IMR-90 (cell line): ENCODE results near the gene KCNQ1. TPM values are rescaled to one million over a fixed set of nuclear protein-coding genes. Genes with fewer than 3 reads are reported as not detected.
A peak's percentile ranks its signal among the peaks of the same experiment; 100 is the strongest.

Experiments
- ATAC-seq: fragments of 200-7000 bp; cut with Tn5 transposase; 2 replicates; pipeline ENCODE4 v1.9.1; 2020; ENCODE audit warnings: low read depth, mild to moderate bottlenecking, moderate library complexity
- BruUV-seq: library from RNA; stranded (reverse); fragments of 400-500 nt; replicated peaks from 2 replicates; lab custom pipeline; 2021; lab: Mats Ljungman, UMichigan
- CTCF ChIA-PET: fragments of 300-600 bp; formaldehyde crosslinking; extraction: SDS; loops from one replicate; lab custom pipeline; 2021; ENCODE audit warnings: antibody characterized with exemption; lab: Yijun Ruan, JAX
- POLR2A ChIA-PET: fragments of 300-600 bp; sonication (Branson Sonifier 250); formaldehyde crosslinking; loops from one replicate; lab custom pipeline; 2022; ENCODE audit warnings: antibody characterized with exemption; ENCODE audit not compliant: unreplicated experiment; lab: Charles Lee
- DNase-seq: peaks from one replicate; pipeline ENCODE4 v3.0.0; 2013
- H2AFZ ChIP-seq: replicated peaks from 2 replicates; pipeline ENCODE3; 2013; ENCODE audit warnings: low read length, mild to moderate bottlenecking; ENCODE audit not compliant: poor library complexity
- H2AK5ac ChIP-seq: 2 replicates; pipeline ENCODE4 v1.6.1; 2013; ENCODE audit warnings: low read depth, low read length, inconsistent platforms
- H2AK9ac ChIP-seq: replicated peaks from 2 replicates; pipeline ENCODE3; 2013; ENCODE audit warnings: mild to moderate bottlenecking, low read depth, low read length, moderate library complexity; ENCODE audit not compliant: poor library complexity
- H2BK120ac ChIP-seq: 2 replicates; pipeline ENCODE4 v1.6.1; 2013; ENCODE audit warnings: low read depth, low read length, inconsistent platforms
- H2BK15ac ChIP-seq: 3 replicates; pipeline ENCODE4 v1.6.1; 2013; ENCODE audit warnings: low read depth, low read length, inconsistent platforms
- H2BK20ac ChIP-seq: 2 replicates; pipeline ENCODE4 v1.6.1; 2013; ENCODE audit warnings: low read depth, mild to moderate bottlenecking, inconsistent platforms, low read length, moderate library complexity
- H2BK5ac ChIP-seq: 2 replicates; pipeline ENCODE4 v1.6.1; 2013; ENCODE audit warnings: mild to moderate bottlenecking, low read depth, low read length, inconsistent platforms; ENCODE audit not compliant: poor library complexity, severe bottlenecking
- H3K14ac ChIP-seq: replicated peaks from 2 replicates; pipeline ENCODE4 v1.6.1; 2013; ENCODE audit warnings: low read depth, low read length, inconsistent platforms
- H3K18ac ChIP-seq: 2 replicates; pipeline ENCODE4 v1.6.1; 2013; ENCODE audit warnings: low read depth, low read length, control low read depth
- H3K23ac ChIP-seq: 2 replicates; pipeline ENCODE4 v1.6.1; 2013; ENCODE audit warnings: low read depth, low read length, inconsistent platforms
- H3K27ac ChIP-seq: 2 replicates; pipeline ENCODE4 v1.5.1; 2013; ENCODE audit warnings: mild to moderate bottlenecking, control low read depth, low read length; ENCODE audit not compliant: insufficient read depth
- H3K27me3 ChIP-seq: 2 replicates; pipeline ENCODE4 v1.6.1; 2013; ENCODE audit warnings: low read length; ENCODE audit not compliant: control insufficient read depth, insufficient read depth
- H3K36me3 ChIP-seq: 2 replicates; pipeline ENCODE4 v1.6.1; 2013; ENCODE audit warnings: low read length, mixed read lengths; ENCODE audit not compliant: control insufficient read depth, insufficient read depth
- H3K4ac ChIP-seq: 2 replicates; pipeline ENCODE4 v1.6.1; 2013; ENCODE audit warnings: low read depth, low read length, inconsistent platforms
- H3K4me1 ChIP-seq: 2 replicates; pipeline ENCODE4 v1.6.1; 2013; ENCODE audit warnings: low read length, mixed read lengths; ENCODE audit not compliant: control insufficient read depth, insufficient read depth
- H3K4me2 ChIP-seq: 2 replicates; pipeline ENCODE4 v1.6.1; 2013; ENCODE audit warnings: low read depth, mild to moderate bottlenecking, control low read depth, low read length, moderate library complexity
- H3K4me3 ChIP-seq: 2 replicates; pipeline ENCODE4 v1.5.1; 2013; ENCODE audit warnings: low read depth, mild to moderate bottlenecking, control low read depth, low read length, moderate library complexity; ENCODE audit not compliant: insufficient read depth
- H3K56ac ChIP-seq: 2 replicates; pipeline ENCODE4 v1.6.1; 2013; ENCODE audit warnings: low read length, inconsistent platforms; ENCODE audit not compliant: insufficient read depth; ENCODE audit errors: extremely low read depth
- H3K79me1 ChIP-seq, 2 experiments: 2 replicates each; pipeline ENCODE4 v1.6.1; 2013; ENCODE audit warnings: low read length in 2 of 2, inconsistent platforms in 1 of 2, low read depth in 1 of 2
- H3K9ac ChIP-seq: 2 replicates; pipeline ENCODE4 v1.6.1; 2013; ENCODE audit warnings: low read depth, low read length, control low read depth
- H3K9me1 ChIP-seq: 2 replicates; pipeline ENCODE4 v1.6.1; 2013; ENCODE audit warnings: low read length, inconsistent platforms; ENCODE audit not compliant: insufficient read depth
- H3K9me3 ChIP-seq: 2 replicates; pipeline ENCODE4 v1.6.1; 2013; ENCODE audit warnings: low read length; ENCODE audit not compliant: control insufficient read depth, insufficient read depth
- H4K20me1 ChIP-seq: 2 replicates; pipeline ENCODE4 v1.6.1; 2013; ENCODE audit warnings: low read length, inconsistent platforms; ENCODE audit not compliant: insufficient read depth
- H4K5ac ChIP-seq: 2 replicates; pipeline ENCODE4 v1.6.1; 2013; ENCODE audit warnings: mild to moderate bottlenecking, low read depth, low read length, control low read depth
- H4K8ac ChIP-seq, 2 experiments: 2 replicates each; pipeline ENCODE4 v1.6.1; 2013; ENCODE audit warnings: low read depth in 2 of 2, low read length in 2 of 2, control low read depth in 1 of 2, inconsistent platforms in 1 of 2
- H4K91ac ChIP-seq: 2 replicates; pipeline ENCODE4 v1.6.1; 2013; ENCODE audit warnings: low read depth, low read length, inconsistent platforms; ENCODE audit not compliant: insufficient read depth
- BHLHE40 ChIP-seq: fragments of 150-350 bp; IDR thresholded peaks from 2 replicates; pipeline ENCODE4 v1.6.1; 2016; ENCODE audit warnings: mild to moderate bottlenecking, low read depth, low read length
- CEBPB ChIP-seq: IDR thresholded peaks from 2 replicates; pipeline ENCODE4 v1.6.1; 2012; ENCODE audit warnings: low read depth, low read length, improper control_type of control experiment
- CHD1 ChIP-seq: IDR thresholded peaks from 2 replicates; pipeline ENCODE4 v1.6.1; 2012; ENCODE audit warnings: low read depth, low read length, improper control_type of control experiment
- FOS ChIP-seq: fragments of 150-350 bp; IDR thresholded peaks from 2 replicates; pipeline ENCODE4 v1.6.1; 2016; ENCODE audit warnings: low read depth, low read length
- MAFK ChIP-seq: IDR thresholded peaks from 2 replicates; pipeline ENCODE4 v1.6.1; 2012; ENCODE audit warnings: low read depth, low read length, improper control_type of control experiment
- MAZ ChIP-seq: IDR thresholded peaks from 2 replicates; pipeline ENCODE4 v1.6.1; 2012; ENCODE audit warnings: low read depth, mild to moderate bottlenecking, low read length, improper control_type of control experiment, moderate library complexity, borderline replicate concordance
- MXI1 ChIP-seq: IDR thresholded peaks from 2 replicates; pipeline ENCODE4 v1.6.1; 2012; ENCODE audit warnings: low read depth, mild to moderate bottlenecking, low read length, moderate library complexity, borderline replicate concordance
- NFE2L2 ChIP-seq: fragments of 150-350 bp; IDR thresholded peaks from 2 replicates; pipeline ENCODE4 v1.6.1; 2016; ENCODE audit warnings: low read depth, mild to moderate bottlenecking, low read length
- POLR2A ChIP-seq: IDR thresholded peaks from 2 replicates; pipeline ENCODE4 v1.6.1; 2012; ENCODE audit warnings: mild to moderate bottlenecking, low read depth, low read length
- RAD21 ChIP-seq: IDR thresholded peaks from 2 replicates; pipeline ENCODE4 v1.6.1; 2012; ENCODE audit warnings: low read length, improper control_type of control experiment
- RCOR1 ChIP-seq: IDR thresholded peaks from 2 replicates; pipeline ENCODE4 v1.6.1; 2012; ENCODE audit warnings: mild to moderate bottlenecking, low read length, improper control_type of control experiment; ENCODE audit not compliant: insufficient replicate concordance
- RFX5 ChIP-seq: IDR thresholded peaks from 2 replicates; pipeline ENCODE4 v1.8.0; 2012; ENCODE audit warnings: low read depth, mild to moderate bottlenecking, low read length, moderate library complexity
- SMC3 ChIP-seq: fragments of 150-350 bp; IDR thresholded peaks from 2 replicates; pipeline ENCODE4 v1.6.1; 2016; ENCODE audit warnings: low read depth, mild to moderate bottlenecking, antibody characterized with exemption, low read length, moderate library complexity
- USF2 ChIP-seq: fragments of 150-350 bp; IDR thresholded peaks from 2 replicates; pipeline ENCODE4 v1.6.1; 2017; ENCODE audit warnings: mild to moderate bottlenecking, antibody characterized with exemption, low read length, low read depth
- WGBS, 2 experiments: methylation state at CpG; one replicate each; pipeline versions ENCODE4 v1.1.5 to v1.1.7; 2013; ENCODE audit warnings: missing lambda C conversion rate in 2 of 2; ENCODE audit not compliant: insufficient read length in 1 of 2; ENCODE audit errors: extremely low coverage in 2 of 2; 5-methylcytosine and 5-hydroxymethylcytosine counted together
- dilution Hi-C: fragments of 300-500 bp; cut with HindIII; formaldehyde crosslinking; loops from one replicate; pipeline ENCODE4 v1.14.3; 2018; ENCODE audit warnings: low sequenced_read_pairs; ENCODE audit not compliant: unreplicated experiment
- in situ Hi-C: fragments of 300-500 bp; cut with MboI; formaldehyde crosslinking; loops from 3 replicates; pipeline ENCODE4 v1.14.3; 2019; ENCODE audit warnings: low sequenced_read_pairs, inconsistent platforms, mixed read lengths
- intact Hi-C: fragments of 100-400 bp; cut with micrococcal nuclease; formaldehyde crosslinking; loops from 2 replicates; pipeline ENCODE4 v1.10.0; 2022
- polyA plus RNA-seq, 3 experiments: library from polyadenylated mRNA; depleted of rRNA; stranded (reverse); fragments of >200 nt; gene quantifications; 2 replicates each; pipeline ENCODE4 v1.2.3, GENCODE V29; 2012; ENCODE audit warnings: low replicate concordance in 1 of 3
- total RNA-seq: library from RNA; depleted of rRNA; stranded (reverse); fragments of >200 nt; gene quantifications from 2 replicates; pipeline ENCODE4 v1.2.3, GENCODE V29; 2012
- TF ChIP-seq, protein P1 (sequence below): fragments of 150-350 bp; IDR thresholded peaks from 2 replicates; pipeline ENCODE4 v1.6.1; 2016; ENCODE audit warnings: low read depth, mild to moderate bottlenecking, low read length, moderate library complexity, borderline replicate concordance

The KCNQ1 gene
- total and polyA plus RNA-seq, 2 of the 4 experiments (the other 2 are of a cell fraction): 0.07 TPM; not detected in 1

GRCh38 chr11:2886191-2886894 is 441.5 kb downstream of the KCNQ1 start:
- POLR2A ChIA-PET: interaction anchor here (1.0 kb wide), 1 partner anchor 352 kb away, joined by 4 read pairs; no protein-coding TSS in a partner anchor
- DNase-seq (no peak), ATAC-seq (peak; percentile 12)
- peak overlapping the region; percentile 77 for H2AK9ac ChIP-seq
- CTCF ChIA-PET: interaction anchor here (11.0 kb wide), 1 partner anchor 354 kb away, joined by 116 read pairs; no protein-coding TSS in a partner anchor
- dilution Hi-C loops (no loop called here), in situ Hi-C loops (loop anchor here (5.0 to 25.0 kb wide), 2 partner anchors 354 to 699 kb away; no protein-coding TSS in a partner anchor), intact Hi-C loops (loop anchor here (5.0 kb wide), 1 partner anchor 239 kb away; no protein-coding TSS in a partner anchor)
- peak overlapping the region; percentile 51; the same call in 1 of the 2 replicates for H4K5ac ChIP-seq
- 9% methylated on average over 24 of the region's 49 CpGs; no CpG with 5 or more reads in 1 of the 2 experiments for WGBS, 2 experiments
- peak overlapping the region; percentile 41 for H3K4me2 ChIP-seq
- peak overlapping the region; percentile 31; the same call in 1 of the 2 replicates for H3K4ac ChIP-seq
- H4K20me1 ChIP-seq: peaks cover 12% of the 10 kb centered on the region
- H3K56ac ChIP-seq: no peak overlapping the region
- peaks cover 3% of the 10 kb centered on the region; the same call in 1 of the 2 replicates for H3K36me3 ChIP-seq
- H2BK120ac ChIP-seq: no peak overlapping the region
- H2BK5ac ChIP-seq: no peak overlapping the region
- H3K27ac ChIP-seq: peak overlapping the region; percentile 25
- no peaks in the 10 kb centered on the region for H3K9me3 ChIP-seq
- H4K91ac ChIP-seq: no peak overlapping the region
- no peak overlapping the region for H2BK15ac ChIP-seq
- no peak overlapping the region for H2AK5ac ChIP-seq
- H3K27me3 ChIP-seq: no peaks in the 10 kb centered on the region; the same call in 1 of the 2 replicates
- H3K14ac ChIP-seq: no peak overlapping the region
- H3K23ac ChIP-seq: no peak overlapping the region
- no peak overlapping the region for H2BK20ac ChIP-seq
- H3K4me1 ChIP-seq: peaks cover 19% of the 10 kb centered on the region
- 0 out of 2 replicates have a peak overlapping the region, but pooled peaks have one; percentile 23 for H3K9ac ChIP-seq
- H4K8ac ChIP-seq: no peak overlapping the region; a peak in 1 of 4 replicates
- H3K4me3 ChIP-seq: peak overlapping the region; percentile 29; the same call in 1 of the 2 replicates
- H3K9me1 ChIP-seq: no peaks in the 10 kb centered on the region
- H3K79me1 ChIP-seq: peaks cover 0 to 3% of the 10 kb centered on the region in 2 experiments; a peak in 1 of 4 replicates
- H2AFZ ChIP-seq: peak overlapping the region; percentile 90
- BruUV-seq: no TSS peak
- no peak overlapping the region; the same call in 1 of the 2 replicates for H3K18ac ChIP-seq
- TF ChIP-seq NFE2L2 (no peak), RAD21 (peak; percentile 43), MAFK (no peak), MXI1 (no peak), MAZ (peak; percentile 27; the same call in 1 of the 2 replicates), SMC3 (no peak), CEBPB (no peak), CHD1 (no peak), FOS (no peak), USF2 (no peak), POLR2A (no peak), RFX5 (no peak), BHLHE40 (no peak), RCOR1 (no peak)
- TF ChIP-seq, protein P1, sequence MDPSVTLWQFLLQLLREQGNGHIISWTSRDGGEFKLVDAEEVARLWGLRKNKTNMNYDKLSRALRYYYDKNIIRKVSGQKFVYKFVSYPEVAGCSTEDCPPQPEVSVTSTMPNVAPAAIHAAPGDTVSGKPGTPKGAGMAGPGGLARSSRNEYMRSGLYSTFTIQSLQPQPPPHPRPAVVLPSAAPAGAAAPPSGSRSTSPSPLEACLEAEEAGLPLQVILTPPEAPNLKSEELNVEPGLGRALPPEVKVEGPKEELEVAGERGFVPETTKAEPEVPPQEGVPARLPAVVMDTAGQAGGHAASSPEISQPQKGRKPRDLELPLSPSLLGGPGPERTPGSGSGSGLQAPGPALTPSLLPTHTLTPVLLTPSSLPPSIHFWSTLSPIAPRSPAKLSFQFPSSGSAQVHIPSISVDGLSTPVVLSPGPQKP: no peak
